GM19324 (cell line): ENCODE data around the gene TFEC.

ENCODE experiments used
- ATAC-seq: cut with Tn5 transposase; IDR thresholded peaks from one replicate; pipeline ENCODE4 v1.9.1; 2021; ENCODE audit warnings: mild to moderate bottlenecking, moderate library complexity; ENCODE audit not compliant: unreplicated experiment, low FRiP score

Gene TFEC

GRCh38 chr7:115995701-115996100 is 34.9 kb downstream of the TFEC start:
- ATAC-seq = no peak

GRCh38 chr7:115988401-115988800 is 42.2 kb downstream of the TFEC start:
- no peak for ATAC-seq

- no peak for ATAC-seq
Observed at GRCh38 chr7:115987486-115987885, 43.1 kb downstream of the TFEC start.

DNA sequence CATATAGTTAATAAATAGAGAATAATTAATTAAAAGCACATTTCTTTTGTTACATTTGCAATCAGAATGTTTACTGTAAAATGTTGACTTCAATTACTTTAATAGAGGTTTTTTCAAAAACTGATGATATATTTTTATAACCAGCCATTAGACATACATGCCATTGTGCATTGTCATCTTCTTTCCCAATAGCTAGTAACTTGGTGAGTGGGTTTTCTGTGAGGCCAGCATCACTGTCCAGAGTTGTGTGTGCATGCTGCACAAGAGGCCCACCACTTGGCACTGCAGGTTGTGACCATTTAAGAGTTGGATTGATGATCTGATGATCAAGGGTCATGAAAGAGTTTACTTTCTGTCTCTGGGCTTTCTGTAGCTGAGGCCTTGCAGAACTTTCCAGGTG is 46.5 kb downstream of the TFEC start:
- ATAC-seq = no peak

- no peak for ATAC-seq
Observed at GRCh38 chr7:115980159-115980558, 50.4 kb downstream of the TFEC start.

- ATAC-seq = no peak
Observed at GRCh38 chr7:115976651-115977050, 53.9 kb downstream of the TFEC start.

DNA sequence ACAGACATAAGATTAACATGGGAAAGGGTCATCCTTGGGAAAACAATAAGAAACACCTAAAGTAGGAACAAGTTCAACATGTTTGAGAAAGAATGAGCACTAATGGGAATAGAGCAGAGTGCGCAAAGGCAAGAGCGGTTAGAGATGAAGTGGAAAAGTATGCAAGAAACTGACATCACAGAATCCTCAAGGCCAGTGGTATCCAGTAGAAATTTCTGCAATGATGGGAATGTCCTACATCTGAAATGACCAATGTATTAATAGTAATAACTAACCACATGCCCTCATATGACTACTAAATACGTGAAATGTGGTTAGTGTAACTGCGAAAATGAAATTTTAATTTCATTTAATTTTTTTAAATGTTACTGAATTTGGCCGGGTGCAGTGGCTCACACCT is 54.8 kb downstream of the TFEC start:
- no peak for ATAC-seq

DNA sequence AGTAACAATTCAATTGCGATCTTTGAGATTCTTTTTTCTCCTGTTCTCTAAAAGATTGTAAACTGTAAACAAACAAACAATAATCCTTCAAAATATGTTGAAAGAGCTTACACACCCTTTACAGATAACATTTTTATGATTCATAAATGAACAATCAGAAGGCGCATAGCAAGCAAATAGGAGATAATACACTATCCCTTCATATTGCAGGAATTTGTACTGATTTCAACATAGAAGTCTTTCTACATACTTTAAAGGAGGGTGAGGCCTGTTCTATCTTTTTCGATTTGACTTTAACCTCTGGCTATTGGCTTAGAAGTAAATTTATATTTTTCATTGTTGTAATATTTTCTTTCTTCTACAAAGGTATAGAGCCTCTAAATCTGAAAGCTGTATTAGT is 57.2 kb downstream of the TFEC start:
- ATAC-seq = no peak

DNA sequence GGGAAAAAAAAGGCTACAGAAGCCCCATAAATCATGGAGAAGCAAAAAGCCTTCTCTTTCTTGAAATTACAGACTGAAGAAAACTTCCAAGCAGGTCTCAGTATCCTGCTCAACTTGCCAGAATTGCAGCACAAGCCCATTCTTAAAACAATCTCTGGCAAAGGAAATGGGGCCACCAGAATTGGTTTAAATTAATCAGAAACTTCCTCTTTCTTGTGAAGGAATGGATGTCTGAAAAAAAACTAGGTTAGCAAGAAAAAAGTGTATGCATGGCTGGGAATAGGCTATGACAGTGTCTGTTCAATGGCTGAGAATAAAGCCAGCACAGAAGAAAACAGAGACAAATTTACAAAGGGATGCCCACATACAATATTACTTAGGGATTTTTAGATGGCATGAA is 59.1 kb downstream of the TFEC start:
- no peak for ATAC-seq

DNA sequence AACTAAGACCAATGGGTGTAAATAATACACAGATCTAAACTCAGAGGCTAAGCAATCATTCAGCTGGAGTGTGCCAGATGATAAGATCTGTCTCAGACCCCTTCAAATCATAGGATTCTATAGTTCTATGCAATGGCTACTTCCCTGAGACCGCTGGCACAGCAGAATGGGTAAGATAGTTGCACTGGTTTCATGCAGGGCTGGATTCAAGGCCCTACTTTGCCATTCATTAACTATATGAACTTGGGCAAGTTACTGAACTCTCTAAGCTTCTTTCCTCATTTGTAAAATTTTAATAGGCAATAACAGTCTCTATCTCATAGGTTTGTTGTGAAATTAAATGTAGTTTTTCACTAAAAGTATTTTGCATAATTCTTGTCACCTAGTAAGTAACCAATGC is 62.0 kb downstream of the TFEC start:
- no peak for ATAC-seq

DNA sequence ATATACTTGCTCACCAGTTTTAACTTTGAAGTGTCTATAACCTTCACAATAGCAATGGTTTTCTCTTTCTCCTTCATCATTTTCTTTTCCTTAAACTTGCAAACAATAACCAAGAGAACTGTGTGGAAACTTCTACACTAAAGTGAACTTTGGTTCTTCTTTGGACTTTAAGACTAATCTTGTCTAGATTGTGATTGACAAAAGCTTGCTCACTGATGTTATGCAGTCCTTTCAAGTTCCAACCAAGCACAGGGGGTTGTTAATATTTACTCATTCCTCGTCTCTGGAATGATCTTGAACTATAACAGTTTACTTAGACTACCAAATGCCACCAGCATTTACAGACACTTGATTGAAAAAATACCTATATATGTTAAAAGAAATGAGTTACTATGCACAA is 62.4 kb downstream of the TFEC start:
- ATAC-seq = no peak

GRCh38 chr7:115965796-115966475 is 64.6 kb downstream of the TFEC start:
- ATAC-seq = no peak

GRCh38 chr7:115965236-115965635 is 65.3 kb downstream of the TFEC start:
- no peak for ATAC-seq

DNA sequence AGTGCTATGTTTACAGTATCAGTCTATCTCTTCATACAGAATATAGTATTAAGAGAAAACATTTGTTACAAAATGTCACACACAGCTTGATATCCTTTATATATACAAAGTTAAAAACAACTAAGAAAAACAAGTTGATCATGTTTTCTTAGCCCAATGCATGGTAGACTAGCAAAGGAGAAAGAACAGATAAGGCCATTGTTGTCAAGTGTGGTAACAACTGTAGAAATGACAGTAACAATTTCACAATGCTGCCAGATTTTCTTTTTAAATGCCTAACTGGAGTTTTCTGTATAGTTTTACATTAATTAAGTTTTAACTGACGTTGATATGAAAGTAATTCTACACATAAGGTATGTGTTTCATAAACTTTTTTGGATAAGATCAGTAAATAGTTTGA is 65.8 kb downstream of the TFEC start:
- no peak for ATAC-seq

DNA sequence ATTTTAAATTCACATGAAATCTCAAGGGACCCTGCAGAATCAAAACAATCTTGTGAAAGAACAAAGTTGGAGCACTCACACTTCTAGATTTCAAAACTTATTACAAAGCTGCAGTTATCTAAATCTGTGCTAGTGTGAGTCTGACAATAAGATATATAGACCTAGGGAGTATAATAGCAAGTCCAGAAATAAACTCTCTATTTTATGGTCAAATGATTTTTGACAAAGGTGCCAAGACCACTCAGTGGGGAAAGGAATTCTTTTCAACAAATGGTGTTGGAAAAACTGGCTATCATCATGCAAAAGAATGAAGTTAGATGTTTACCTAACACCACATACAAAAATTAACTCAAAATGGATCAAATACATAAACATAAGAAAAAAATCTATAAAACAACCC is 68.2 kb downstream of the TFEC start:
- ATAC-seq = no peak

DNA sequence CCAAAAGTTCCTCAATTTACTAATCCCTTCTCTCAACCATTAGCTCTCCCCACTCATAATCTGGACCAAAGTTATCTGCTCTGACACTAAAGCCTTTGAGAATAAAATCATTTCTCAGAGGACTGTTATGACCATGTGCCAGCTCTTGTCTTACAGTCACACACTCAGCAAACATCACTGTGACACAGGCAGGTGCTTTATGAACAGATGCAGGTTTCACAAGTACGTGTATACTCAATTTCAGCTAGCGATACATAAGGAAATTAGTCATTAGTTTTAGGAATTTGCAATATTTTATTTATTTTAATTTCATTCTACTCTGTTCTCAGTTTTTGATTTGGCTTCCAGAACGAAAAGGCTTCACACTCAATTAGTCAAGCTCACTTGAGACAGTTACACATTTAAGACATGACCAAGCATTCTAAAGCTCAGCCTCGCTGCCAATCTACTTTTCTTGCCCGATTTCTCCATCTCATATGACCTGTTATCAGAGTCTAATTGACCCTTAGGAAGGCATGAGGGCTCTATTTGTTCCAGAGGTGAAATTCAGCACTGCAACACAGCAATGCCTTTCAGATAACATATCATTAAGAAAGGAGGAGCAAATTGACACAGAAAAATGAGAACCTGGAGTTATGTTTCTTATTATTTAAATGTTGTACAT is 76.8 kb downstream of the TFEC start:
- ATAC-seq = no peak

GRCh38 chr7:115952832-115953231 is 77.7 kb downstream of the TFEC start:
- ATAC-seq = no peak

GRCh38 chr7:115951547-115951946 is 79.0 kb downstream of the TFEC start:
- ATAC-seq = no peak

GRCh38 chr7:115941703-115942268 is 88.8 kb downstream of the TFEC start:
- ATAC-seq = no peak

- no peak for ATAC-seq
Observed at GRCh38 chr7:115940460-115941060, 90.0 kb downstream of the TFEC start.

GRCh38 chr7:115937960-115938359 is 92.6 kb downstream of the TFEC start:
- no peak for ATAC-seq

DNA sequence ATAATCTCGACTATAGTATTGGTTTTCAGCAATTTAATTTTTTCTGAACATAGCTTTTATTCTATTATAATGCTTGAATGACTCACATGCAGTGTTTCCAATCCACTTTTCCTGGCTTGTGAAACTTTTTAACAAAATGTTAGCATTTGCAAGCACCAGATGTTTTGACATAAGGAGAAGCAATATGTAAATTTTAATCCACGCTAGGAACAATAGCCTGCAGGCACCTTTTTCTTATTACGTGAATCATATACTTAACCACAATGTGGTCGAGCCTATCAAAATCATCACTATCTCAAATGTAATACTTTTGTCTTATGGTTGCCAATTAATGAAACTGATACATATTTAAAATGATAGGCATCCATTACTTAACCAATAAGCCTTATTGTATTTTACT is 97.1 kb downstream of the TFEC start:
- ATAC-seq = no peak
